Measurements from ENCODE around the gene TBPL1. TPM values are rescaled to one million over a fixed set of nuclear protein-coding genes. Genes with fewer than 3 reads are reported as not detected.

Gene TBPL1
- total RNA-seq, 2 experiments from 2014 or later: 30.9 to 37.8 TPM

GRCh38 chr6:133939778-133940667 is 13.0 kb upstream of the TBPL1 start:
- no peak for TF ChIP-seq CTCF (IDR thresholded peaks at IDR 0.05)
- POLR2A ChIA-PET: interaction anchor here (1.0 kb wide), 1 partner anchor 13 kb away, joined by 3 read pairs; the partner anchor contains the start of gene TBPL1

GRCh38 chr6:133945158-133945557 is 7.9 kb upstream of the TBPL1 start:
- no peaks in the 10 kb centered on the region for H3K4me1 Mint-ChIP-seq (ENCODE audit: low read depth)
- no peaks in the 10 kb centered on the region for H3K36me3 Mint-ChIP-seq (ENCODE audit: low read depth)
- intact Hi-C loops (cut with micrococcal nuclease): no loop called here
- no peak overlapping the region for H3K4me3 Mint-ChIP-seq
- no peak for TF ChIP-seq CTCF (IDR thresholded peaks at IDR 0.05)
- no peak overlapping the region for H3K27ac Mint-ChIP-seq
- POLR2A ChIA-PET: no interaction called here
- no peaks in the 10 kb centered on the region for H3K9me3 Mint-ChIP-seq
- H3K27me3 Mint-ChIP-seq: peaks cover 6% of the 10 kb centered on the region
- DNase-seq (no peak), ATAC-seq (no peak)
- CTCF ChIA-PET: interaction anchor here (0.9 to 3.5 kb wide), 6 partner anchors 13 to 119 kb away, joined by 3 to 20 read pairs (median 4); no protein-coding TSS in a partner anchor

More at GRCh38 chr6:133939778-133940667, 13.0 kb upstream of the TBPL1 start:
- DNase-seq: no peak
- Mint-ChIP-seq H3K9me3 (peaks cover 1% of the 10 kb centered on the region), H3K27ac (no peak overlapping the region), H3K4me1 (ENCODE audit: low read depth) (no peaks in the 10 kb centered on the region), H3K4me3 (no peak overlapping the region), H3K27me3 (peaks cover 18% of the 10 kb centered on the region), H3K36me3 (ENCODE audit: low read depth) (no peaks in the 10 kb centered on the region)
- intact Hi-C loops (cut with micrococcal nuclease): no loop called here
- CTCF ChIA-PET: interaction anchor here (1.0 to 2.0 kb wide), 8 partner anchors 12 to 157 kb away, joined by 3 to 5 read pairs (median 4); no protein-coding TSS in a partner anchor
- ATAC-seq: no peak

- intact Hi-C loops (cut with micrococcal nuclease): no loop called here
- DNase-seq: no peak
- POLR2A ChIA-PET: no interaction called here
- Mint-ChIP-seq H3K9me3 (no peaks in the 10 kb centered on the region), H3K36me3 (ENCODE audit: low read depth) (no peaks in the 10 kb centered on the region), H3K27ac (no peak overlapping the region), H3K4me1 (ENCODE audit: low read depth) (peaks cover 7% of the 10 kb centered on the region), H3K4me3 (no peak overlapping the region), H3K27me3 (no peaks in the 10 kb centered on the region)
- CTCF ChIA-PET: no interaction called here
- no peak for ATAC-seq
- no peak for TF ChIP-seq CTCF (IDR thresholded peaks at IDR 0.05)
Measured at GRCh38 chr6:133947302-133947900, 5.6 kb upstream of the TBPL1 start.

- CTCF ChIA-PET: interaction anchor here (1.1 to 1.8 kb wide), 3 partner anchors 24 to 116 kb away, joined by 5 read pairs; no protein-coding TSS in a partner anchor
- Mint-ChIP-seq H3K4me1 (ENCODE audit: low read depth) (peaks cover 7% of the 10 kb centered on the region), H3K4me3 (no peak overlapping the region), H3K27me3 (no peaks in the 10 kb centered on the region), H3K9me3 (no peaks in the 10 kb centered on the region), H3K36me3 (ENCODE audit: low read depth) (no peaks in the 10 kb centered on the region), H3K27ac (no peak overlapping the region)
- POLR2A ChIA-PET: no interaction called here
- no peak for ATAC-seq
- TF ChIP-seq CTCF (IDR thresholded peaks at IDR 0.05): no peak
- DNase-seq: no peak
- intact Hi-C loops (cut with micrococcal nuclease): no loop called here
Measured at GRCh38 chr6:133948472-133948871, 4.6 kb upstream of the TBPL1 start.
